GM19025 (cell line): ENCODE data around the gene ASIC4.
A peak's percentile ranks its signal among the peaks of the same experiment; 100 is the strongest.

ENCODE experiments used
- ATAC-seq: cut with Tn5 transposase; IDR thresholded peaks from one replicate; pipeline ENCODE4 v1.9.1; 2021; ENCODE audit warnings: mild to moderate bottlenecking, low read depth, moderate library complexity; ENCODE audit not compliant: unreplicated experiment

Gene ASIC4

GRCh38 chr2:219513787-219514186, 495 bp upstream of the ASIC4 start:
- no peak for ATAC-seq

- ATAC-seq = no peak
These were observed 554 bp downstream of the ASIC4 start for GRCh38 chr2:219514836-219515235.

GRCh38 chr2:219515874-219516629, 1.8 kb downstream of the ASIC4 start:
- no peak for ATAC-seq

GRCh38 chr2:219516888-219517287, 2.6 kb downstream of the ASIC4 start:
- no peak for ATAC-seq

- ATAC-seq = no peak
These were observed 3.9 kb downstream of the ASIC4 start for GRCh38 chr2:219517954-219518778.

- no peak for ATAC-seq
These were observed 5.2 kb downstream of the ASIC4 start for GRCh38 chr2:219519526-219519916.

- ATAC-seq = no peak
These were observed 5.8 kb downstream of the ASIC4 start for GRCh38 chr2:219520079-219520478.

GRCh38 chr2:219521066-219521880, 7.0 kb downstream of the ASIC4 start:
- ATAC-seq = no peak

- ATAC-seq = no peak
These were observed 8.1 kb downstream of the ASIC4 start for GRCh38 chr2:219522111-219523030.

GRCh38 chr2:219523031-219523671, 8.9 kb downstream of the ASIC4 start:
- ATAC-seq = no peak

- no peak for ATAC-seq
These were observed 10.5 kb downstream of the ASIC4 start for GRCh38 chr2:219524817-219525216.

GRCh38 chr2:219525533-219526232, 11.4 kb downstream of the ASIC4 start:
- no peak for ATAC-seq

GRCh38 chr2:219526320-219527075, 12.2 kb downstream of the ASIC4 start:
- ATAC-seq = no peak

GRCh38 chr2:219527076-219527394, 12.8 kb downstream of the ASIC4 start:
- ATAC-seq = no peak

- ATAC-seq = no peak
These were observed 13.2 kb downstream of the ASIC4 start for GRCh38 chr2:219527472-219527871.

- ATAC-seq = peak; percentile 90
These were observed 16.0 kb downstream of the ASIC4 start for GRCh38 chr2:219530048-219530963.

GRCh38 chr2:219531639-219532377, 17.5 kb downstream of the ASIC4 start:
- ATAC-seq = no peak
